Measurements from ENCODE around the gene CUX1. TPM values are rescaled to one million over a fixed set of nuclear protein-coding genes. Genes with fewer than 3 reads are reported as not detected.
A peak's percentile ranks its signal among the peaks of the same experiment; 100 is the strongest.
"Not testable (repeated sequence)": the region's sequence is repeated elsewhere in the genome, so short reads cannot be mapped to it uniquely, and the experiment has no call there.

The CUX1 gene
- total RNA-seq, 1 experiment from 2014 or later: 47.6 TPM

DNA sequence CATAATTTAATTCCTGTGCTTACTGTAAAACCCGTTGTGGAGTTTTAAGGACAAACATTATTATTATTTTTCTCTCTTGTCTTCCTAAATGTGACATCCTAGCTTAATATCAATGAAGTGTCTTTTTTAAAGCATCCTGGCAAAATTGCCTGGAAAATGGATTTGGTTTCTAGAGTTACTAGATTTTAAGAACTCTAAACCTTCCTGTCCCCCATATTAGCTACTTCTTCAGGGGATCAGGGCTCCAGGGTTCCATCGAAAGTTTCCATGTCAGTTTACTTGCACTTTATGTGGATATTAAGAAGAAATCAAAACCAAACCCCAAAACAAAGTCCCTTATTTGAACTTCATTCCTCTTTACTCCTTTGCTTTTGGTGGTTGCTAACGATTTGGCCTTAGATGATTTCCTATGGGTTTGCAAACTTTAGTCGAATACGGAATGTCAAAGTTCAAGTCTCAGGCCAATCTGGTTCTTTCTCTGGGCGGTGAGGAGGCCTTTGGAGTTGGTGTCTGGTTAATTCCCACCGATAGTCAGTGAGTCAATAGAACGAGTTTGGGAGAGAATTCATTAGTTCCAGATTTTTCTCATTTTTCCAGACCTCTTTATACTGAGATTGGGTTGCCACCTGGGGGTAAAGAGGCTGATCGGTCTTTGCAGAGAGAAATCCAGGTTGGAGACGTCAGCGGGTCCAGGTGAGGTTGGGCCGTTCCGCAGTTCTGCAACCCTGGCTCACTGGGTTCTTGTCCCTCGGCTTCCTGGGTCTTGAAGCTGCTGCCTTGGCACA is 1.1 kb downstream of the CUX1 start:
- intact Hi-C loops (cut with micrococcal nuclease): no loop called here
- ChIA-PET CTCF (interaction anchor here (0.8 to 3.2 kb wide), 6 partner anchors 38 to 419 kb away, joined by 3 to 8 read pairs (median 4); no protein-coding TSS in a partner anchor), POLR2A (interaction anchor here (1.3 to 1.4 kb wide), 2 partner anchors 64 to 335 kb away, joined by 4 to 6 read pairs; no protein-coding TSS in a partner anchor)
- Mint-ChIP-seq H3K9me3 (ENCODE audit: unreplicated experiment) (no peaks in the 10 kb centered on the region), H3K27ac (ENCODE audit: low read depth, unreplicated experiment) (no peak overlapping the region), H3K27me3 (ENCODE audit: insufficient read depth, unreplicated experiment) (no peaks in the 10 kb centered on the region), H3K36me3 (ENCODE audit: insufficient read depth, unreplicated experiment) (no peaks in the 10 kb centered on the region), H3K4me3 (ENCODE audit: unreplicated experiment) (peak overlapping the region; percentile 78), H3K4me1 (ENCODE audit: insufficient read depth, unreplicated experiment) (peaks cover 23% of the 10 kb centered on the region)
- BruUV-seq (replicated peaks): no TSS peak
- TF ChIP-seq, protein P1, sequence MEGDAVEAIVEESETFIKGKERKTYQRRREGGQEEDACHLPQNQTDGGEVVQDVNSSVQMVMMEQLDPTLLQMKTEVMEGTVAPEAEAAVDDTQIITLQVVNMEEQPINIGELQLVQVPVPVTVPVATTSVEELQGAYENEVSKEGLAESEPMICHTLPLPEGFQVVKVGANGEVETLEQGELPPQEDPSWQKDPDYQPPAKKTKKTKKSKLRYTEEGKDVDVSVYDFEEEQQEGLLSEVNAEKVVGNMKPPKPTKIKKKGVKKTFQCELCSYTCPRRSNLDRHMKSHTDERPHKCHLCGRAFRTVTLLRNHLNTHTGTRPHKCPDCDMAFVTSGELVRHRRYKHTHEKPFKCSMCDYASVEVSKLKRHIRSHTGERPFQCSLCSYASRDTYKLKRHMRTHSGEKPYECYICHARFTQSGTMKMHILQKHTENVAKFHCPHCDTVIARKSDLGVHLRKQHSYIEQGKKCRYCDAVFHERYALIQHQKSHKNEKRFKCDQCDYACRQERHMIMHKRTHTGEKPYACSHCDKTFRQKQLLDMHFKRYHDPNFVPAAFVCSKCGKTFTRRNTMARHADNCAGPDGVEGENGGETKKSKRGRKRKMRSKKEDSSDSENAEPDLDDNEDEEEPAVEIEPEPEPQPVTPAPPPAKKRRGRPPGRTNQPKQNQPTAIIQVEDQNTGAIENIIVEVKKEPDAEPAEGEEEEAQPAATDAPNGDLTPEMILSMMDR (IDR thresholded peaks at IDR 0.05; ENCODE audit: unreplicated experiment): no peak
- no peak for DNase-seq (ENCODE audit: unreplicated experiment)

DNA sequence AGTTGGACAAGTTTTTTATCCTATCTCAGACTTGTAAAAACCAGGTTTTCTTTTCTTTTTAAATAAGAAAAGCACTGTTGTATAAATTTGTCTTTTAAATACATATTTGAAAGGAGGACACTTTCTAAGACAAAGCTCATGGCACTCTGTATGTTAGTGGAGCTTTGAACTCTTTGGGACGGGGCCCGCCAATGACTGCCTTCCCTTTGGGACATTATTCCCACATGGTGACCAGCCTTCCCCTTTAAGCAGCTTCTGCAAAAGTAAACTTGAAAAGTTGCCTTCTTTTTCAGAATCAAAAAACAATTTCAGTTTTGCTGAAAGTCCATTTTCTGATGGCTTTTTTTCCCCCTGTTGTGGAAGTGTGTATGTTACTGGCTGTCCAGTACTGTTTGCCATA is 1.8 kb downstream of the CUX1 start:
- Mint-ChIP-seq H3K27ac (ENCODE audit: low read depth, unreplicated experiment) (no peak overlapping the region), H3K27me3 (ENCODE audit: insufficient read depth, unreplicated experiment) (no peaks in the 10 kb centered on the region), H3K4me1 (ENCODE audit: insufficient read depth, unreplicated experiment) (peaks cover 29% of the 10 kb centered on the region), H3K36me3 (ENCODE audit: insufficient read depth, unreplicated experiment) (no peaks in the 10 kb centered on the region), H3K9me3 (ENCODE audit: unreplicated experiment) (no peaks in the 10 kb centered on the region), H3K4me3 (ENCODE audit: unreplicated experiment) (no peak overlapping the region)
- POLR2A ChIA-PET: interaction anchor here (1.2 to 1.8 kb wide), 3 partner anchors 37 to 63 kb away, joined by 4 to 6 read pairs (median 4); no protein-coding TSS in a partner anchor
- BruUV-seq (replicated peaks): no TSS peak
- DNase-seq (ENCODE audit: unreplicated experiment): no peak
- CTCF ChIA-PET: interaction anchor here (0.8 to 3.2 kb wide), 7 partner anchors 37 to 418 kb away, joined by 3 to 8 read pairs (median 3); no protein-coding TSS in a partner anchor
- intact Hi-C loops (cut with micrococcal nuclease): no loop called here
- TF ChIP-seq, protein P1 (IDR thresholded peaks at IDR 0.05; ENCODE audit: unreplicated experiment): no peak

DNA sequence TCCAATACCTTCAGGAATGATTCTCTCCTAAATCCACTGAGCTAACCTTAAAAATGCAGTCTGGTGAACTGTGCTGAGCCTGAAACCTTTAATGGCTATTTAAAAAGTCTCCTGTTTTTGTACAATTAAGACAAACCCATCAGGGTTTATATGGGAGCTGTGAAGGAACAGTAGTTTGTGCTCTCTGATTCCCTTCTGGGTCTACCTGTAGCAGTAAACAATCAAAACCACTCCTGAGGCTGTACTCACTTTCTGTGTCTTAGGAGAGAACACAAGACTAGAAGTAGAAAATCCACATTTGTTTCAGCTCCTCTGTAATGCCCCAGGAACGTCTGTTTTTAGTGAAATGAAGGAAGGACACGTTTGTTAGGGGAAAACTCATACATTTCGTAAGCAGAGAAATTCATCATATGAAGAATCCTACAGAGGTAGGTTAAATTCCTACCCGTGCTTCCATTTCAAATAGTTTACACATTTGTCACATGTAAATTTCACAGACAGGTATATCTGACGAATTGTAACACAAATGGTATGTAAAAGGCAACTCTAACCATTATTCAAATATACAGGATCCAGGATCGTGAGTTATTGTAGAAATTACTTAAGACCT is 2.6 kb downstream of the CUX1 start:
- no TSS peak for BruUV-seq (replicated peaks)
- Mint-ChIP-seq H3K36me3 (ENCODE audit: insufficient read depth, unreplicated experiment) (no peaks in the 10 kb centered on the region), H3K9me3 (ENCODE audit: unreplicated experiment) (no peaks in the 10 kb centered on the region), H3K4me3 (ENCODE audit: unreplicated experiment) (no peak overlapping the region), H3K27me3 (ENCODE audit: insufficient read depth, unreplicated experiment) (no peaks in the 10 kb centered on the region), H3K4me1 (ENCODE audit: insufficient read depth, unreplicated experiment) (peaks cover 24% of the 10 kb centered on the region), H3K27ac (ENCODE audit: low read depth, unreplicated experiment) (peak overlapping the region; percentile 41)
- no peak for DNase-seq (ENCODE audit: unreplicated experiment)
- CTCF ChIA-PET: interaction anchor here (0.6 to 3.2 kb wide), 10 partner anchors 37 to 417 kb away, joined by 3 to 8 read pairs (median 3); no protein-coding TSS in a partner anchor
- intact Hi-C loops (cut with micrococcal nuclease): no loop called here
- TF ChIP-seq, protein P1 (IDR thresholded peaks at IDR 0.05; ENCODE audit: unreplicated experiment): no peak
- POLR2A ChIA-PET: interaction anchor here (1.2 to 1.8 kb wide), 3 partner anchors 37 to 63 kb away, joined by 4 to 6 read pairs (median 4); no protein-coding TSS in a partner anchor

DNA sequence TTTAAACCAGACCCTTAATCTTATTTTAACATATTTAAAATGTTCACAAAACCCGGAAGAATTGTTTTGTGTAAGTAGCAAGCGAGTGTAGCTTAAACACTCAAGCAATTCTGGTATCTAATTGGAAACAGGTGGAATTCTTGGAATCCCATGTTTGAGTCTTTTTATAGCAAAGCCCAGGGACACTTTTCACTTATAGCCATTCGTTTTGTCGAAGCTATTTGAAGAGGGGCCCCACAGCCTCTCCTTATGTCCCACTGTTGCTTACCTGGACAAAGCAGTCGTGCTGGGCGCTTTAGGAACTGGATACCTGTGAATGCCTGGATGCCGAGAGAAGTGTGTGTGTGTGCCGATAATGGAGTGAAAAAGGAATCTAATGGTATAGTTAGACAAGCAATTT is 3.3 kb downstream of the CUX1 start:
- TF ChIP-seq, protein P1 (IDR thresholded peaks at IDR 0.05; ENCODE audit: unreplicated experiment): no peak
- no peak overlapping the region for H3K4me3 Mint-ChIP-seq (ENCODE audit: unreplicated experiment)
- H3K27ac Mint-ChIP-seq (ENCODE audit: low read depth, unreplicated experiment): no peak overlapping the region
- no TSS peak for BruUV-seq (replicated peaks)
- no peaks in the 10 kb centered on the region for H3K9me3 Mint-ChIP-seq (ENCODE audit: unreplicated experiment)
- no peaks in the 10 kb centered on the region for H3K36me3 Mint-ChIP-seq (ENCODE audit: insufficient read depth, unreplicated experiment)
- peaks cover 24% of the 10 kb centered on the region for H3K4me1 Mint-ChIP-seq (ENCODE audit: insufficient read depth, unreplicated experiment)
- intact Hi-C loops (cut with micrococcal nuclease): no loop called here
- no peaks in the 10 kb centered on the region for H3K27me3 Mint-ChIP-seq (ENCODE audit: insufficient read depth, unreplicated experiment)
- DNase-seq (ENCODE audit: unreplicated experiment): no peak
- POLR2A ChIA-PET: interaction anchor here (1.8 kb wide), 1 partner anchor 36 kb away, joined by 4 read pairs; no protein-coding TSS in a partner anchor
- CTCF ChIA-PET: interaction anchor here (0.7 to 3.2 kb wide), 3 partner anchors 131 to 377 kb away, joined by 3 to 8 read pairs (median 4); no protein-coding TSS in a partner anchor

DNA sequence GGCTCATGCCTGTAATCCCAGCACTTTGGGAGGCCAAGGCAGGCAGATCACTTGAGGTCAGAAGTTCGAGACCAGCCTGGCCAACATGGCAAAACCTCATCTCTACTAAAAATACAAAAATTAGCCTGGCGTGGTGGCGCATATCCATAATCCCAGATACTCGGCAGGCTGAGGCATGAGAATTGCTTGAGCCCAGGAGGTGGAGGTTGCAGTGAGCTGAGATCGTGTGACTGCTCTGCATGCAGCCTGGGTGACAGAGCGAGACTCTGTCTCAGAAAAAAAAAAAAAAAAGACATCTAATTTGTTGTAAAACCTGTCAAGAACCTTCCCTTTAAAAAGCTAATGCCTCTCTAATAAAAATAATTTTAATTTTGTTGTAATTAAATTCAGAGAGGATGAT is 5.2 kb downstream of the CUX1 start:
- CTCF ChIA-PET: interaction anchor here (1.4 kb wide), 1 partner anchor 34 kb away, joined by 3 read pairs; no protein-coding TSS in a partner anchor
- DNase-seq (ENCODE audit: unreplicated experiment); H3K36me3 Mint-ChIP-seq (ENCODE audit: insufficient read depth, unreplicated experiment); BruUV-seq (replicated peaks); H3K27ac Mint-ChIP-seq (ENCODE audit: low read depth, unreplicated experiment); intact Hi-C loops (cut with micrococcal nuclease); H3K4me3 Mint-ChIP-seq (ENCODE audit: unreplicated experiment); H3K9me3 Mint-ChIP-seq (ENCODE audit: unreplicated experiment); H3K27me3 Mint-ChIP-seq (ENCODE audit: insufficient read depth, unreplicated experiment): not testable (repeated sequence)
- peaks cover 24% of the 10 kb centered on the region for H3K4me1 Mint-ChIP-seq (ENCODE audit: insufficient read depth, unreplicated experiment)
- POLR2A ChIA-PET: interaction anchor here (1.4 to 1.8 kb wide), 2 partner anchors 56 to 60 kb away, joined by 3 to 8 read pairs; no protein-coding TSS in a partner anchor
